Suprapubic skin (tissue), 4 donors: ENCODE results near the gene SHC4. TPM values are rescaled to one million over a fixed set of nuclear protein-coding genes. Genes with fewer than 3 reads are reported as not detected.

Experiments used
- DNase-seq, 2 donors: peaks; one replicate each; pipeline ENCODE4 v3.0.0-alpha.2; 2019; ENCODE audit warnings: low spot score in 2 of 2
- H3K27ac ChIP-seq: fragments of 200-600 bp; sonication (generic); one replicate; pipeline ENCODE4 v1.5.1; 2019
- H3K27me3 ChIP-seq: fragments of 200-600 bp; sonication (generic); one replicate; pipeline ENCODE4 v1.5.1; 2019
- H3K36me3 ChIP-seq: fragments of 200-600 bp; sonication (generic); one replicate; pipeline ENCODE4 v1.5.1; 2019
- H3K4me1 ChIP-seq: fragments of 200-600 bp; sonication (generic); one replicate; pipeline ENCODE4 v1.5.1; 2019
- H3K4me3 ChIP-seq: fragments of 200-600 bp; sonication (generic); one replicate; pipeline ENCODE4 v1.5.1; 2019; ENCODE audit warnings: mild to moderate bottlenecking
- H3K9me3 ChIP-seq: fragments of 200-600 bp; sonication (generic); one replicate; pipeline ENCODE4 v1.5.1; 2019
- CTCF ChIP-seq, 2 donors: fragments of 200-600 bp in 1 of 2; fragments of 450-650 bp in 1 of 2; sonication (generic) in 1 of 2; IDR thresholded peaks; one replicate each; pipeline ENCODE4 v1.5.1; 2016 to 2019; ENCODE audit warnings: antibody characterized with exemption in 2 of 2, mild to moderate bottlenecking in 1 of 2, moderate library complexity in 1 of 2
- EP300 ChIP-seq: sonication (generic); formaldehyde crosslinking; IDR thresholded peaks from one replicate; pipeline ENCODE4 v1.6.1; 2017; ENCODE audit warnings: antibody characterized with exemption
- POLR2A ChIP-seq, 2 donors: fragments of 450-650 bp; IDR thresholded peaks; one replicate each; pipeline ENCODE4 v1.6.1; 2017; ENCODE audit warnings: antibody characterized with exemption in 2 of 2, mild to moderate bottlenecking in 2 of 2, moderate library complexity in 2 of 2
- POLR2AphosphoS5 ChIP-seq, 3 donors: sonication (generic); formaldehyde crosslinking; IDR thresholded peaks; one replicate each; pipeline ENCODE4 v1.6.1; 2017; ENCODE audit warnings: antibody characterized with exemption in 3 of 3
- WGBS: methylation state at CpG from one replicate; pipeline ENCODE4 v1.1.5; 2018; 5-methylcytosine and 5-hydroxymethylcytosine counted together
- total RNA-seq, 4 donors: library from RNA; depleted of rRNA; stranded (reverse); fragments of >200 nt; gene quantifications; one replicate each; pipeline ENCODE4 v1.1.0, GENCODE V29; 2016

The SHC4 gene
- total RNA-seq, 4 donors from 2014 or later: 1.4 to 2.5 (median 1.6) TPM

GRCh38 chr15:48872632-48873031 lies 91.1 kb downstream of the SHC4 start:
- Histone ChIP-seq H3K9me3 (no peaks in the 10 kb centered on the region), H3K4me3 (no peak overlapping the region), H3K4me1 (no peaks in the 10 kb centered on the region), H3K27ac (no peak overlapping the region), H3K27me3 (no peaks in the 10 kb centered on the region), H3K36me3 (no peaks in the 10 kb centered on the region)
- 88% methylated on average over 2 of the region's 2 CpGs for WGBS
- DNase-seq: no peak
- no peak for TF ChIP-seq EP300
- no peak for TF ChIP-seq POLR2AphosphoS5 (IDR thresholded peaks at IDR 0.05)
- no peak for TF ChIP-seq CTCF (IDR thresholded peaks at IDR 0.05)
- TF ChIP-seq POLR2A (IDR thresholded peaks at IDR 0.05): no peak

DNA sequence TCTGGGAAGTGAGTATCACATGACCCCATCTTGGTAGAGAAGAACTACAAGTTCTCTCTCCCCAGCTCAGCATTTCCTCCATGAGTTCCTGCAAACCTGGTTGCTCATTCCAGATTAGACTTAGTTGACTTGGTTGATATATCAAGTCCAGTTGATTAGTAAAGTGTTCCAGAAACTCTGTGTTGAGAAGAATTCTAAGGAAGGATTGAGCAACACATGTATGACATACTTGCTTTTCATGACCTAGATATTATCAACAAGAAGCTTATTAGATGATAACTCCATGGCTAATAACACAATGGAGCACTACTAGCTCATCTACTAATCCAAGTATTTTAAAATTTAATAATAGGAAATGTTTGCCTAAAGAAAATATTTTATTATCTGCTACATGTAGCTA lies 92.2 kb downstream of the SHC4 start:
- no peaks in the 10 kb centered on the region for H3K4me1 ChIP-seq
- no peak for DNase-seq

GRCh38 chr15:48869966-48870365 lies 93.8 kb downstream of the SHC4 start:
- no peaks in the 10 kb centered on the region for H3K36me3 ChIP-seq
- TF ChIP-seq EP300 (no peak), CTCF (IDR thresholded peaks at IDR 0.05) (no peak), POLR2AphosphoS5 (IDR thresholded peaks at IDR 0.05) (no peak), POLR2A (IDR thresholded peaks at IDR 0.05) (no peak)
- DNase-seq: no peak
- no peak overlapping the region for H3K27ac ChIP-seq
- WGBS: 97% methylated on average over 1 of the region's 1 CpG
- no peaks in the 10 kb centered on the region for H3K27me3 ChIP-seq
- H3K4me1 ChIP-seq: no peaks in the 10 kb centered on the region
- no peak overlapping the region for H3K4me3 ChIP-seq
- H3K9me3 ChIP-seq: no peaks in the 10 kb centered on the region

More for the DNA sequence above, 92.2 kb downstream of the SHC4 start:
- Histone ChIP-seq H3K4me3 (no peak overlapping the region), H3K27me3 (no peaks in the 10 kb centered on the region), H3K36me3 (no peaks in the 10 kb centered on the region), H3K27ac (no peak overlapping the region), H3K9me3 (no peaks in the 10 kb centered on the region)
- TF ChIP-seq EP300 (no peak), POLR2AphosphoS5 (IDR thresholded peaks at IDR 0.05) (no peak), CTCF (IDR thresholded peaks at IDR 0.05) (no peak), POLR2A (IDR thresholded peaks at IDR 0.05) (no peak)

- no peaks in the 10 kb centered on the region for H3K36me3 ChIP-seq
- DNase-seq: no peak
- H3K4me3 ChIP-seq: no peak overlapping the region
- H3K27me3 ChIP-seq: no peaks in the 10 kb centered on the region
- H3K4me1 ChIP-seq: no peaks in the 10 kb centered on the region
- TF ChIP-seq EP300 (no peak), POLR2A (IDR thresholded peaks at IDR 0.05) (no peak), POLR2AphosphoS5 (IDR thresholded peaks at IDR 0.05) (no peak), CTCF (IDR thresholded peaks at IDR 0.05) (no peak)
- 44% methylated on average over 2 of the region's 2 CpGs for WGBS
- H3K27ac ChIP-seq: no peak overlapping the region
- no peaks in the 10 kb centered on the region for H3K9me3 ChIP-seq
These were observed 95.2 kb downstream of the SHC4 start for GRCh38 chr15:48868536-48868935.

GRCh38 chr15:48868023-48868422 lies 95.7 kb downstream of the SHC4 start:
- no peaks in the 10 kb centered on the region for H3K4me1 ChIP-seq
- H3K4me3 ChIP-seq: no peak overlapping the region
- no peaks in the 10 kb centered on the region for H3K27me3 ChIP-seq
- H3K9me3 ChIP-seq: no peaks in the 10 kb centered on the region
- TF ChIP-seq CTCF (IDR thresholded peaks at IDR 0.05): no peak
- no peak for TF ChIP-seq POLR2AphosphoS5 (IDR thresholded peaks at IDR 0.05)
- no peak for TF ChIP-seq EP300
- TF ChIP-seq POLR2A (IDR thresholded peaks at IDR 0.05): no peak
- no peaks in the 10 kb centered on the region for H3K36me3 ChIP-seq
- no peak overlapping the region for H3K27ac ChIP-seq
- DNase-seq: no peak
